CD8-positive, alpha-beta memory T cell (primary cell): ENCODE measurements around the gene FH. TPM values are rescaled to one million over a fixed set of nuclear protein-coding genes. Genes with fewer than 3 reads are reported as not detected.

ENCODE experiments used
- polyA plus RNA-seq: library from polyadenylated mRNA; unstranded; fragments of 300-500 nt; fragmentation: Illumina TruSeq; gene quantifications from one replicate; pipeline ENCODE4 v1.2.3, GENCODE V29; 2021
- total RNA-seq, 2 experiments: library from RNA; stranded (reverse); gene quantifications; one replicate each; pipeline ENCODE4 v1.2.3, GENCODE V29; 2021

FH gene
- total and polyA plus RNA-seq, 3 experiments from 2014 or later, result 27.2 to 101 (median 99.8) TPM

Other genes with a start within 250 kb of the FH start
- not detected for gene RGS7, start 162.6 kb downstream of the FH start, total RNA-seq
- gene RGS7, start 162.6 kb downstream of the FH start, polyA plus RNA-seq, result not detected
- gene KMO, start 12.6 kb upstream of the FH start, total RNA-seq, result 1 to 10 TPM in 1 of 2 experiments, under 1 TPM in 1; 0.60 to 1.4 TPM
- 0.06 TPM for gene KMO, start 12.6 kb upstream of the FH start, polyA plus RNA-seq
- gene CHML, start 120.6 kb upstream of the FH start, total RNA-seq, result 10 to 100 TPM; 20.3 to 21.6 TPM
- 3.9 TPM for gene CHML, start 120.6 kb upstream of the FH start, polyA plus RNA-seq
- gene OPN3, start 120.6 kb upstream of the FH start, total RNA-seq, result 1 to 10 TPM; 6.7 to 7.0 TPM
- gene OPN3, start 120.6 kb upstream of the FH start, polyA plus RNA-seq, result 17.6 TPM
- not detected for gene WDR64, start 132.5 kb upstream of the FH start, total RNA-seq
- gene WDR64, start 132.5 kb upstream of the FH start, polyA plus RNA-seq, result 0.48 TPM